Uterus (tissue), 2 donors: ENCODE measurements around the gene HMGCS2.

ENCODE experiments used
- POLR2A ChIP-seq, 2 donors: fragments of 450-650 bp; IDR thresholded peaks; one replicate each; pipeline ENCODE4 v1.6.1; 2016; ENCODE audit warnings: antibody characterized with exemption in 2 of 2, mild to moderate bottlenecking in 1 of 2, moderate library complexity in 1 of 2
- TF ChIP-seq, protein P1 (sequence below), 4 experiments: fragments of 200-600 bp in 2 of 4; fragments of 450-650 bp in 2 of 4; sonication (generic) in 2 of 4; IDR thresholded peaks; one replicate each; pipeline ENCODE4 v1.5.1; 2016 to 2019; ENCODE audit warnings: antibody characterized with exemption in 4 of 4, mild to moderate bottlenecking in 2 of 4, moderate library complexity in 1 of 4

DNA sequence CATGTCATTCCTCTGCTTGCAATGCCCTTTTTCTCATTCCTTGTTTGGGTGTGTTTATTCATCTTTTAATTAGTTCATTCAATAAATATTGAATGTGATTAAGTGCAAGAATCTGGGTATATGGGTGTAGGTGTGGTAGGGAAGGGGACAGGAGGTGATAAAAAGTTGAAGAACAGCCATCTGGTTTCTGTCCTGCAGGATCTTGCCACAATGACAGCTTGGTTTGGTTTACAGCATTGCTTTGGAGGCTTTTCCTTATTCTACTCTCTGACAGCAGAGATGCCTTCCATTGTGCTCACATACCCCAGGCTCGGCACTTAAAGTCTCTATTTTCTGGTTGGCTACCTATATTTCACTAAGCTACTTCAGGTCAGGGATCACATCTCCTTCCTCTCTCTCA lies 45.6 kb upstream of the HMGCS2 start:
- TF ChIP-seq, protein P1, sequence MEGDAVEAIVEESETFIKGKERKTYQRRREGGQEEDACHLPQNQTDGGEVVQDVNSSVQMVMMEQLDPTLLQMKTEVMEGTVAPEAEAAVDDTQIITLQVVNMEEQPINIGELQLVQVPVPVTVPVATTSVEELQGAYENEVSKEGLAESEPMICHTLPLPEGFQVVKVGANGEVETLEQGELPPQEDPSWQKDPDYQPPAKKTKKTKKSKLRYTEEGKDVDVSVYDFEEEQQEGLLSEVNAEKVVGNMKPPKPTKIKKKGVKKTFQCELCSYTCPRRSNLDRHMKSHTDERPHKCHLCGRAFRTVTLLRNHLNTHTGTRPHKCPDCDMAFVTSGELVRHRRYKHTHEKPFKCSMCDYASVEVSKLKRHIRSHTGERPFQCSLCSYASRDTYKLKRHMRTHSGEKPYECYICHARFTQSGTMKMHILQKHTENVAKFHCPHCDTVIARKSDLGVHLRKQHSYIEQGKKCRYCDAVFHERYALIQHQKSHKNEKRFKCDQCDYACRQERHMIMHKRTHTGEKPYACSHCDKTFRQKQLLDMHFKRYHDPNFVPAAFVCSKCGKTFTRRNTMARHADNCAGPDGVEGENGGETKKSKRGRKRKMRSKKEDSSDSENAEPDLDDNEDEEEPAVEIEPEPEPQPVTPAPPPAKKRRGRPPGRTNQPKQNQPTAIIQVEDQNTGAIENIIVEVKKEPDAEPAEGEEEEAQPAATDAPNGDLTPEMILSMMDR (IDR thresholded peaks at IDR 0.05), result no peak
- no peak for TF ChIP-seq POLR2A (IDR thresholded peaks at IDR 0.05)
